Parathyroid adenoma (tissue), 2 donors: ENCODE measurements around the gene LMX1B.

Experiments used
- H2AFZ ChIP-seq: fragments of 300-600 bp; sonication (generic); one replicate; pipeline ENCODE4 v1.7.0; 2017; ENCODE audit warnings: antibody characterized with exemption, mild to moderate bottlenecking
- H3K27ac ChIP-seq: fragments of 300-600 bp; sonication (generic); one replicate; pipeline ENCODE4 v1.7.0; 2017
- H3K27me3 ChIP-seq: fragments of 300-600 bp; sonication (generic); one replicate; pipeline ENCODE4 v1.7.0; 2017; ENCODE audit warnings: low read length; ENCODE audit not compliant: control insufficient read depth, insufficient read depth
- H3K36me3 ChIP-seq: fragments of 300-600 bp; sonication (generic); one replicate; pipeline ENCODE4 v1.7.0; 2017; ENCODE audit warnings: low read length; ENCODE audit not compliant: control insufficient read depth, insufficient read depth
- H3K4me1 ChIP-seq: fragments of 300-600 bp; sonication (generic); one replicate; pipeline ENCODE4 v1.7.0; 2017; ENCODE audit warnings: control low read depth
- H3K4me2 ChIP-seq: fragments of 300-600 bp; sonication (generic); one replicate; pipeline ENCODE4 v1.7.0; 2017; ENCODE audit warnings: low read length
- H3K4me3 ChIP-seq: fragments of 300-600 bp; sonication (generic); one replicate; pipeline ENCODE4 v1.7.0; 2017; ENCODE audit warnings: low read depth, low read length
- H3K79me2 ChIP-seq: fragments of 300-600 bp; sonication (generic); one replicate; pipeline ENCODE4 v1.7.0; 2017; ENCODE audit warnings: control low read depth
- H3K9ac ChIP-seq: fragments of 300-600 bp; sonication (generic); one replicate; pipeline ENCODE4 v1.7.0; 2017; ENCODE audit warnings: mild to moderate bottlenecking
- H3K9me3 ChIP-seq: fragments of 300-600 bp; sonication (generic); one replicate; pipeline ENCODE4 v1.7.0; 2017; ENCODE audit warnings: low read length; ENCODE audit not compliant: control insufficient read depth
- TF ChIP-seq, protein P1 (sequence below): fragments of 300-600 bp; sonication (generic); IDR thresholded peaks from one replicate; pipeline ENCODE4 v1.7.0; 2017; ENCODE audit warnings: antibody characterized with exemption, mild to moderate bottlenecking
- donor health status: primary hyperparathyroidism.

Gene LMX1B

DNA sequence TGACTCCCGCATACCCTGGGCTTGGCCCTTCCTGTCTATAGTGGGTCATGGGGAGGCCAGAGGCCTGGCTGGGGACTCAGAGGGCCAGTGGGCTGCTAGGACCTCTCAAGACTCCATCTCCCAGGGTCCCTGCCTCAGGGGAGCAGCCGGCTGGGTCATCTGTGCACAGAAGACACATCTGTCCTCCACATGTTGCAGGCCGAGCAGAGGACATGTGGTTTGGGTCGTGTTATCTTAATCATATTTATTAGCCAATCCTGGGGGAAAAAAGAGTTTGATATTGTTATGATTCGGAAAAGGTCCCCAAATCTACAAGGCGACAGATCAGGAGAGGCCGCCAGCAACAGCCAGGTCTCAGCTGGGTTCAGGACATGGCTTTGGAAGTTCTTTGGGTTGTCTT, 14.4 kb downstream of the LMX1B start:
- H3K79me2 ChIP-seq = no peaks in the 10 kb centered on the region
- H3K27ac ChIP-seq = no peak overlapping the region
- H3K9ac ChIP-seq = no peak overlapping the region
- TF ChIP-seq, protein P1, sequence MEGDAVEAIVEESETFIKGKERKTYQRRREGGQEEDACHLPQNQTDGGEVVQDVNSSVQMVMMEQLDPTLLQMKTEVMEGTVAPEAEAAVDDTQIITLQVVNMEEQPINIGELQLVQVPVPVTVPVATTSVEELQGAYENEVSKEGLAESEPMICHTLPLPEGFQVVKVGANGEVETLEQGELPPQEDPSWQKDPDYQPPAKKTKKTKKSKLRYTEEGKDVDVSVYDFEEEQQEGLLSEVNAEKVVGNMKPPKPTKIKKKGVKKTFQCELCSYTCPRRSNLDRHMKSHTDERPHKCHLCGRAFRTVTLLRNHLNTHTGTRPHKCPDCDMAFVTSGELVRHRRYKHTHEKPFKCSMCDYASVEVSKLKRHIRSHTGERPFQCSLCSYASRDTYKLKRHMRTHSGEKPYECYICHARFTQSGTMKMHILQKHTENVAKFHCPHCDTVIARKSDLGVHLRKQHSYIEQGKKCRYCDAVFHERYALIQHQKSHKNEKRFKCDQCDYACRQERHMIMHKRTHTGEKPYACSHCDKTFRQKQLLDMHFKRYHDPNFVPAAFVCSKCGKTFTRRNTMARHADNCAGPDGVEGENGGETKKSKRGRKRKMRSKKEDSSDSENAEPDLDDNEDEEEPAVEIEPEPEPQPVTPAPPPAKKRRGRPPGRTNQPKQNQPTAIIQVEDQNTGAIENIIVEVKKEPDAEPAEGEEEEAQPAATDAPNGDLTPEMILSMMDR = no peak
- no peaks in the 10 kb centered on the region for H3K9me3 ChIP-seq
- no peaks in the 10 kb centered on the region for H3K4me1 ChIP-seq
- no peak overlapping the region for H2AFZ ChIP-seq
- H3K27me3 ChIP-seq = peaks cover 3% of the 10 kb centered on the region
- H3K4me3 ChIP-seq = no peak overlapping the region
- H3K36me3 ChIP-seq = no peaks in the 10 kb centered on the region
- no peak overlapping the region for H3K4me2 ChIP-seq

DNA sequence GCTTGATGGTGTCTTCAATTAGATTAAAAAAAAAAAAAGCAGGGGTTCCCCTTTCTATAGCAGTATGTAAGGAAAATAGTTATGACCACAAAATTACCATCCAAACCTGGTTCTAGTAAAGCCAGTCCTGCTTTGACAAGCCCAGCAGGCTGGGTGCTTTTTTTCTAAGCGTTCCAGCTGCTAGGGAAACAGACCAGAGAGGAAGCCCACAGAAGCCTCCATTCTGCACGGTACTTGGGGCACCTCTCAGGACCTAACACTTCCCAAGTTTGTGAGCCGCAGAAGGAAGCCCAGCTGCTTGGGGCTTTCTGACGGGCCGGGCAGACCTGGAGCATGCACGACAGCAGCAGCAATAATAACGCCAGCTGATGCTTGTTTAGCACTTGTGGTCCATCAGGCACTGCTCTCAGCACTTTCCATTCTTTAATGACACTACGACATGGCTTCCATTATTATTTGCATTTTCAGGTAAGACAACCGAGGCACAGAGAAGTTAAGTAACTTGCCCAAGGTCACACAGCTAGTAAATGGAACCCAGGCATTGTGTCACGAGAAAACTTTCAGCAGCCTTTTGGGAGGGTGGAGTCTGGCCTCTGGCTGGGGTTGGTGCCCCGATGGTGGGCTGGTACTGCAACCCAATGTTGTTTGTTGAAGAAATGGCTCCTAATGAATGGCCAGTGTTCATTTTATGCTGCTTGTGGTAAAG, 15.4 kb downstream of the LMX1B start:
- no peaks in the 10 kb centered on the region for H3K79me2 ChIP-seq
- TF ChIP-seq, protein P1 = no peak

DNA sequence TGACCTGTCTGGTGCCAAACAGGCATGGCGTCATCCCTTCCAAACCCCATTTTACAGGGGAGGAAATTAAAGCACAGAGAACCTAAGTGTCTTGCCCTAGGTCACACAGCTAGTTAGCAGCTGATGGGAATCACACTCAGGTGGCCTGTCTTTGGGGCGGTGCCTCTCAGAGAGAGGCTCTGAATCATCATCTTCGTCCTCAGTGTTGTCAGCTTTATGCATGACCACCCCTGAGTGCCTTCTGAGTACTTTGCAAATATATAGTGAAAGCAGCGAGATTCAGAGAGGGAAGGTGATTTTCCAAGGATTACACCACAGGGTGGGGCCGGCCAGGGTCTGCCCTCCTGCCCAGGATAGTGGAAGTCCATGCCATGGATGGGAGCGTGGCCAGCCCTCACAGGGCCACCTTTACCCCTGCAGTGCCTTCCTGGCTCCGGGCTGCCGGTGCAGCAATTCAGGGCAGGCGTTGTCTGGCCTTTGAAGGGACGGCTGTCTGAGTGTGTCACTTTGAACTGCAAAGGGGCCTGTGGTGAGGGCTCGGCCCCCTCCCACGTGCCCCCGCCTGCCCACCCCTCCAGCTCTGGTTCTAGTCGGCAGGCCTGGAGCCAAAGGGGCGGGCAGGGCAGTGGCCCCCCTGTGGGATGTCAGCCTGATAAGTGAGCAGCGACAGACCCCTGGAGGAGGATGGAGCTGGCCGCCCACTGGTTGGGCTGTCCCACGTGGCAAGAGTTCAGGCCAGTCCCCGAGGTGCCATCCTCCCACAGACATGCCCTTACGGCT, 16.9 kb downstream of the LMX1B start:
- H3K27me3 ChIP-seq = no peaks in the 10 kb centered on the region
- H3K4me3 ChIP-seq = no peak overlapping the region
- H3K27ac ChIP-seq = no peak overlapping the region
- H2AFZ ChIP-seq = no peak overlapping the region
- H3K79me2 ChIP-seq = no peaks in the 10 kb centered on the region
- no peak overlapping the region for H3K4me2 ChIP-seq
- H3K36me3 ChIP-seq = no peaks in the 10 kb centered on the region
- TF ChIP-seq, protein P1 = no peak
- no peak overlapping the region for H3K9ac ChIP-seq
- H3K4me1 ChIP-seq = no peaks in the 10 kb centered on the region
- no peaks in the 10 kb centered on the region for H3K9me3 ChIP-seq

More for the DNA sequence above, 15.4 kb downstream of the LMX1B start:
- Histone ChIP-seq H3K27me3 (peaks cover 3% of the 10 kb centered on the region), H3K4me3 (no peak overlapping the region), H2AFZ (no peak overlapping the region), H3K36me3 (no peaks in the 10 kb centered on the region), H3K27ac (no peak overlapping the region), H3K4me2 (no peak overlapping the region), H3K4me1 (no peaks in the 10 kb centered on the region), H3K9ac (no peak overlapping the region), H3K9me3 (no peaks in the 10 kb centered on the region)

DNA sequence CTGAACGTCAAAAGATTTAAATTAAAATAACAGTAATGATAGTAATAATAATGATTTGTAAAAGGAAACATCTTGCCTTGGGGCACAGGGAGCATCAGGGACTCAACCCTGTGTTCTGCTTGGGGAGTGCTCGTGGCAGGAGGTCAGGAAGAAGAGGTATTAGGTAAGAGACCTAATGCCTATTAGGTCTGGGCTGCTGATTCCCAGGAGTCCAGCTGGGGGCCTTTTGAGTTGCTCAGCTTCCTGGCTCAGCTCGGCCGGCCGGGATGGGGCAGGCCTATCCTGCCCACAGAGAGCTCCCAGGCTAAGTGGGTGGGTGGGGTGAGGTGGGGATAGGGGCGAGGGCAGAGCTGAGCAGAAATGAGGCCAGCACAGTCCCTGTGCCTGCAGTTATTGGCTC, 17.5 kb downstream of the LMX1B start:
- no peaks in the 10 kb centered on the region for H3K79me2 ChIP-seq
- H3K4me2 ChIP-seq = no peak overlapping the region
- H3K27ac ChIP-seq = no peak overlapping the region
- no peak overlapping the region for H3K4me3 ChIP-seq
- H3K36me3 ChIP-seq = no peaks in the 10 kb centered on the region
- no peak overlapping the region for H3K9ac ChIP-seq
- no peaks in the 10 kb centered on the region for H3K27me3 ChIP-seq
- TF ChIP-seq, protein P1 = no peak
- no peak overlapping the region for H2AFZ ChIP-seq
- no peaks in the 10 kb centered on the region for H3K9me3 ChIP-seq
- H3K4me1 ChIP-seq = no peaks in the 10 kb centered on the region
